NB4 (cell line): ENCODE data around the gene NSUN7.

Experiments used
- DNase-seq: peaks from one replicate; pipeline ENCODE4 v3.0.0; 2010; ENCODE audit warnings: low read depth
- H3K4me3 ChIP-seq: one replicate; pipeline ENCODE4 v1.5.1; 2011; ENCODE audit warnings: mild to moderate bottlenecking, low read depth, low read length, moderate library complexity
- MAX ChIP-seq: IDR thresholded peaks from 2 replicates; pipeline ENCODE4 v1.6.1; 2011; ENCODE audit warnings: low read depth, low read length
- MYC ChIP-seq: IDR thresholded peaks from 2 replicates; pipeline ENCODE4 v1.6.1; 2011; ENCODE audit warnings: low read depth, low read length
- POLR2A ChIP-seq: IDR thresholded peaks from 2 replicates; pipeline ENCODE4 v1.6.1; 2011; ENCODE audit warnings: mild to moderate bottlenecking; ENCODE audit not compliant: insufficient read length; ENCODE audit errors: extremely low read depth
- TF ChIP-seq, protein P1 (sequence below): IDR thresholded peaks from one replicate; pipeline ENCODE4 v1.5.1; 2012; ENCODE audit warnings: low read depth, low read length

NSUN7 gene

GRCh38 chr4:40829586-40829985 lies 79.8 kb downstream of the NSUN7 start:
- no peak overlapping the region for H3K4me3 ChIP-seq
- DNase-seq: peak; percentile 77
- peak; percentile 46 for TF ChIP-seq MAX
- no peak for TF ChIP-seq POLR2A

GRCh38 chr4:40831146-40831907 lies 81.6 kb downstream of the NSUN7 start:
- no peak for DNase-seq
- TF ChIP-seq MAX: no peak
- TF ChIP-seq MYC: no peak
- TF ChIP-seq, protein P1, sequence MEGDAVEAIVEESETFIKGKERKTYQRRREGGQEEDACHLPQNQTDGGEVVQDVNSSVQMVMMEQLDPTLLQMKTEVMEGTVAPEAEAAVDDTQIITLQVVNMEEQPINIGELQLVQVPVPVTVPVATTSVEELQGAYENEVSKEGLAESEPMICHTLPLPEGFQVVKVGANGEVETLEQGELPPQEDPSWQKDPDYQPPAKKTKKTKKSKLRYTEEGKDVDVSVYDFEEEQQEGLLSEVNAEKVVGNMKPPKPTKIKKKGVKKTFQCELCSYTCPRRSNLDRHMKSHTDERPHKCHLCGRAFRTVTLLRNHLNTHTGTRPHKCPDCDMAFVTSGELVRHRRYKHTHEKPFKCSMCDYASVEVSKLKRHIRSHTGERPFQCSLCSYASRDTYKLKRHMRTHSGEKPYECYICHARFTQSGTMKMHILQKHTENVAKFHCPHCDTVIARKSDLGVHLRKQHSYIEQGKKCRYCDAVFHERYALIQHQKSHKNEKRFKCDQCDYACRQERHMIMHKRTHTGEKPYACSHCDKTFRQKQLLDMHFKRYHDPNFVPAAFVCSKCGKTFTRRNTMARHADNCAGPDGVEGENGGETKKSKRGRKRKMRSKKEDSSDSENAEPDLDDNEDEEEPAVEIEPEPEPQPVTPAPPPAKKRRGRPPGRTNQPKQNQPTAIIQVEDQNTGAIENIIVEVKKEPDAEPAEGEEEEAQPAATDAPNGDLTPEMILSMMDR: no peak
- H3K4me3 ChIP-seq: no peak overlapping the region

DNA sequence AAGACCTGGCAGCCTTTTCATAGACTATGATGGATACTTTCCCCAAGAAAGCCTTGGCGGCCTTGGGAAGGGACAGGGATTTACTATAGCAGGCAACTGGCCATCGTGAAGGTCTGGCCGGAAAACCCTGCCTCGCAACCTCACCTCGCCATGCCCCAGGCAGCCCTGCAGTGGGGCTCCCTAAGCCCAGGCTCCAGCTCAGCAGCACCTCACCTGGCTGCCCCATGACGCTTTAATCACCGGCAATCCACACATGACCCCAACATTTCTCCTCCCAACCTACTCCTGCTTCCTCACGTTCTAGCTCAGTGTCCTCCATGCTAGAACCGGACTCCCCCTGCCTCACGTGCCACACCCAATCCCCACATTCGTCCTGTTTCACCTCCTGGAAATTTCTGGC lies 82.4 kb downstream of the NSUN7 start:
- TF ChIP-seq MYC (no peak), POLR2A (no peak), MAX (no peak)
- TF ChIP-seq, protein P1: no peak
- no peak overlapping the region for H3K4me3 ChIP-seq

GRCh38 chr4:40833212-40833611 lies 83.5 kb downstream of the NSUN7 start:
- H3K4me3 ChIP-seq: no peak overlapping the region
- TF ChIP-seq MYC: no peak
- no peak for TF ChIP-seq POLR2A
- TF ChIP-seq, protein P1: no peak
- TF ChIP-seq MAX: no peak
- no peak for DNase-seq

More for the DNA sequence above, 82.4 kb downstream of the NSUN7 start:
- DNase-seq: no peak

DNA sequence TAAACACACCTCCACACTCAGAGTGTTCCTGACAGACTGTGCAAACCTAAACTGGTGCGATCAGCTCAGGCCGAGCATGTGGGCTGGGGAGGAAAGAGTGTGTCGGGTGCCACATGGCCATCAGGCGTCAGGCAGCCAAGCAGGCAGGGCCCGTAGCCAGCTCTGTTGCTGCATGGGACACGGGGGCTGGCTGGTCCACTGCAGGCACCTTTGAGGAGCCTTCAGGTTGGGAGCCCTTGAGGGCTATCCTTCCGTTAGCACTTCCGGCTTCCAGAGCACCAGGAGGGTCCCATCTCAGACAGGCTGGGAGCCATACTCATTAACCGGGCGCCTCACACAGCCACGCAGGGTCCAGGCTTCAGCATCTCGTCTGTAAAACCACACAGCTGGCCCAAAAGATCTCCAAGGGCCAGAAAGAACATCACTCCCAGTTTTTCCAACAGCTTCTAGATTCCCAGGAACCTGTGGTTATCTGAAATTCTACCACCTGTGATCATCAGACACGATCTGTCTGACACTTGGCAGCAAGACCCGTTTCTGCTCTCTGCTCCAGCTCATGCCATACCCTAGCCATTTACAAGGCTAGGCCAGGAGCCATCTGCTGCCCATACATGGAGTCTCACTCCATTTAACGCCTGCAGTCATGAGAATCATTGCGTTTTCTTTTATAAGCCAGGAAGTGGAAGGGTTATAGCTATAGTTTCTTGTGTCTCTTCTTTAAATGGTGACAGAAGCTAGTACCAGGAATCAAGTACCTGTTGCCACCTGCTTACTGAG lies 87.5 kb downstream of the NSUN7 start:
- no peak overlapping the region for H3K4me3 ChIP-seq
- no peak for TF ChIP-seq POLR2A
- no peak for TF ChIP-seq MAX
- no peak for TF ChIP-seq MYC
- TF ChIP-seq, protein P1: no peak
- no peak for DNase-seq

DNA sequence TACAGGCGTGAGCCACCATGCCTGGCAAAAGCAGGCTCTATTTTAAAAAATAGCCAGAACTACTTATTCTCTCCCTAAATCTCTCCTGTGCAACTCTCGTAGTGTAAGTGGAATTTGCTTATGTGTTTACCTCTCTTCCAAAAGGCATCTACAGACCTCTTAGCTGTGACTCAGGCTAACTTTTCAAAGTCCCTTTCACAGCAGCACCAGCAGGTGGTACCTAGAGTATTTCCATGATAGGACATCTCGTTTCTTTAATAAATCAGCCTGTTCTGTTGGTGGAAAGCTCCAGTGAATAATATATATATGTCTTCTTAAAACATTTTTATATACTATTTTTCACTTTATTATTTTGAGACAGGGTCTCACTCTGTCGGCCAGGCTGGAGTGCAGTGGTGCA lies 89.0 kb downstream of the NSUN7 start:
- DNase-seq: no peak
- H3K4me3 ChIP-seq: no peak overlapping the region
- TF ChIP-seq MAX: no peak
- TF ChIP-seq, protein P1: no peak
- no peak for TF ChIP-seq MYC
- no peak for TF ChIP-seq POLR2A
